NCI-H1105 (cell line): Measurements from ENCODE around the gene ELAPOR1.

Experiments used
- DNase-seq: peaks from one replicate; lab custom pipeline; 2025; lab: John Stamatoyannopoulos, UW

The ELAPOR1 gene, protein sequence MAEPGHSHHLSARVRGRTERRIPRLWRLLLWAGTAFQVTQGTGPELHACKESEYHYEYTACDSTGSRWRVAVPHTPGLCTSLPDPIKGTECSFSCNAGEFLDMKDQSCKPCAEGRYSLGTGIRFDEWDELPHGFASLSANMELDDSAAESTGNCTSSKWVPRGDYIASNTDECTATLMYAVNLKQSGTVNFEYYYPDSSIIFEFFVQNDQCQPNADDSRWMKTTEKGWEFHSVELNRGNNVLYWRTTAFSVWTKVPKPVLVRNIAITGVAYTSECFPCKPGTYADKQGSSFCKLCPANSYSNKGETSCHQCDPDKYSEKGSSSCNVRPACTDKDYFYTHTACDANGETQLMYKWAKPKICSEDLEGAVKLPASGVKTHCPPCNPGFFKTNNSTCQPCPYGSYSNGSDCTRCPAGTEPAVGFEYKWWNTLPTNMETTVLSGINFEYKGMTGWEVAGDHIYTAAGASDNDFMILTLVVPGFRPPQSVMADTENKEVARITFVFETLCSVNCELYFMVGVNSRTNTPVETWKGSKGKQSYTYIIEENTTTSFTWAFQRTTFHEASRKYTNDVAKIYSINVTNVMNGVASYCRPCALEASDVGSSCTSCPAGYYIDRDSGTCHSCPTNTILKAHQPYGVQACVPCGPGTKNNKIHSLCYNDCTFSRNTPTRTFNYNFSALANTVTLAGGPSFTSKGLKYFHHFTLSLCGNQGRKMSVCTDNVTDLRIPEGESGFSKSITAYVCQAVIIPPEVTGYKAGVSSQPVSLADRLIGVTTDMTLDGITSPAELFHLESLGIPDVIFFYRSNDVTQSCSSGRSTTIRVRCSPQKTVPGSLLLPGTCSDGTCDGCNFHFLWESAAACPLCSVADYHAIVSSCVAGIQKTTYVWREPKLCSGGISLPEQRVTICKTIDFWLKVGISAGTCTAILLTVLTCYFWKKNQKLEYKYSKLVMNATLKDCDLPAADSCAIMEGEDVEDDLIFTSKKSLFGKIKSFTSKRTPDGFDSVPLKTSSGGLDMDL

DNA sequence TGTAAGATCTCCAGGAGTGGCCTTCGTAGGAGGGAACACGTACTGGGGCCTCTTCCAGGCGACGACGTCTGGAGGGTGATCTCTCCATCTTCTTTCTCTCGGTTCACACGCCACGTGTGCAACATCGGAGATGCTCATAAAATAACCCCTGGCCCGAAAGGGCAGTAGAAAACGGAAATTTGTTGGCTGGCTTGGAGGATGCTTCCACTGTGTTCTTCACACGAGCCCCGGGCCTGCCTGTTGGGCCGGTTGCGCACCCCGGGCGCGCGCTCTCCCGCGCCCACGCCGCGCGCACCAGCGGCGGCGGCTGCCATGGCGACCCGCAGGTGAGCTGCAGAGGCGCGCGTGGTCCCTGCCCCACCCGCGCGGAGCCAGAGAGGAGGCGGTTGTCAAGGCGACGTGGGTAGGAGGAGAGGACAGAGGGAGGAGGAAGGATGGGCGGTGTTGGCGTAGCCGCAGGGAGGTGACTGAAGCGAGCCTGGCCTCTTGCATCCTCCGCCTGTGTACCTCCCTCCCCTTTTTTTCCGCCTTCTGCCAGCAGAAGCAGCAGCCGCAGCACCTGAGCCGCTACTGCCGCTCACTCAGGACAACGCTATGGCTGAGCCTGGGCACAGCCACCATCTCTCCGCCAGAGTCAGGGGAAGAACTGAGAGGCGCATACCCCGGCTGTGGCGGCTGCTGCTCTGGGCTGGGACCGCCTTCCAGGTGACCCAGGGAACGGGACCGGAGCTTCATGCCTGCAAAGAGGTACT, at the start of gene ELAPOR1:
Gene ELAPOR1 (plus strand): TSS at position 526 of the 752 bp plus-strand sequence. CDS start 69 bp downstream, at position 595.
- peak; percentile 79 for DNase-seq

GRCh38 chr1:109065137-109065536, 48.8 kb upstream of the ELAPOR1 start:
- no peak for DNase-seq

- DNase-seq = no peak
These were observed 46.0 kb upstream of the ELAPOR1 start for GRCh38 chr1:109067883-109068282.

- DNase-seq = no peak
These were observed 44.6 kb upstream of the ELAPOR1 start for GRCh38 chr1:109069294-109069693.

DNA sequence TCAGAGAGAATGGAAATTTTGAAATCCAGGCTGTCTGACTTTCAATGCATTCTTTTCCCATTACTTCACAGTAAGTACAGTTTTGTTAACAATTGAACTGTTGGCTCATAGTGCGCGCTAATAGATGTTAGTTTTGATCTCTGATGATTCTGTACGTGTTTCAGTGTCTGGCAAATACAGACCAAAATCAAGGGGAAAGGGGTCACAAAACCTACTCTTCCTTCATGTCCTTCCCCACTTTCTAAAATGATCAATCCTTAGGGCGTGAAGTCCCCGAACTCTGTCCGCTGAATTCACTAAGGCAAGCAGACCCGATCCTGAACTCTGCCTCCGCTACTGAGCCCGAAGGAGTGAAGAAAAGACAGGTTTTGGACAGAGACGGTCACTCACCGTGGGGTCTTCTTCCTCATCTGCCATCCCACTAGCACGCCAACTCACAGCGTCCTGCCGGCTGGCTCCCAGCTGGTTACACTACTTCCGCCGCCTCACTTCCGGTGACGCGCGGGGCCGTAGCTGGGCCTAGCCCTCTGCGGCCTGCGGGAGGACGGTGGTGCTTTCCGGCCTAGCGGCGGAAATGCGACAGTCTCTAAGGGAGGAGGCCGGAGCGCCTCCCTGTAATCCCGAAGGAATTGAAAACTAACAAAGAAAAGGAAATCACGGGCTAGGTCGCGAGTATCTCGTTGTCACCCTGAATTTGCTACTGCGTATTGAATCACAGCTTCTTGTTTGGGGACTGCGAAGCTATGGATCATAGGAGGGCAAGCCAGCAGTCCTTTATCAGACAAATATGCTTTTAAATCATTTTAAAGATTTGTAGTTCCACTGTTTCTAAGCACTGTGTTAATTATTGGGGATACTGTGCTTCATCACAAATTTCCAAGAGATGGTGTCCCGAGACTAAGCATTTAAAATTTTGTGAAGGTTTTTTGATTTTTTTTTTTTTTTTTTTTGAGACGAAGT, 38.1 kb upstream of the ELAPOR1 start, which contains the start of gene TAF13:
Gene TAF13 (minus strand): TSS at position 473 of the 960 bp plus-strand sequence. CDS start 56 bp downstream, at position 417.
- DNase-seq = peak; percentile 91

- DNase-seq = no peak
These were observed 35.6 kb upstream of the ELAPOR1 start for GRCh38 chr1:109078317-109078716.

DNA sequence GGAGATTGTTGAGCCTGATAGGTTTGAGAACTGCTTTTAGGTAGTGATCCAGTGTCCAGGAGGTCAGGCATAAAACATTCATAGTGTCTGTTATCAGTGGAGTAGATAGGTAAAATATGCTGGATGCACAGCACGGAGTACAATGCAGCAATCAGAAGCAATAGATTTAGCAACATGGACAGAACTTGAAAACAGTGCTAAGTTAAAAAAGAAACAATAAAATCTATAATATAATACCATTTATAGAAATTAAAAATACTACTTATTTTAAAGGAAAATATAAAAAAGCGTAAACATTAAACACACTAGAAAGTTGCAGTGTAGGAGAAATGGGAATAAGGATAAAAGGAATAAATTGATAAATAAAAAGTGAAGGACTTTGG, 34.7 kb upstream of the ELAPOR1 start:
- DNase-seq = no peak

DNA sequence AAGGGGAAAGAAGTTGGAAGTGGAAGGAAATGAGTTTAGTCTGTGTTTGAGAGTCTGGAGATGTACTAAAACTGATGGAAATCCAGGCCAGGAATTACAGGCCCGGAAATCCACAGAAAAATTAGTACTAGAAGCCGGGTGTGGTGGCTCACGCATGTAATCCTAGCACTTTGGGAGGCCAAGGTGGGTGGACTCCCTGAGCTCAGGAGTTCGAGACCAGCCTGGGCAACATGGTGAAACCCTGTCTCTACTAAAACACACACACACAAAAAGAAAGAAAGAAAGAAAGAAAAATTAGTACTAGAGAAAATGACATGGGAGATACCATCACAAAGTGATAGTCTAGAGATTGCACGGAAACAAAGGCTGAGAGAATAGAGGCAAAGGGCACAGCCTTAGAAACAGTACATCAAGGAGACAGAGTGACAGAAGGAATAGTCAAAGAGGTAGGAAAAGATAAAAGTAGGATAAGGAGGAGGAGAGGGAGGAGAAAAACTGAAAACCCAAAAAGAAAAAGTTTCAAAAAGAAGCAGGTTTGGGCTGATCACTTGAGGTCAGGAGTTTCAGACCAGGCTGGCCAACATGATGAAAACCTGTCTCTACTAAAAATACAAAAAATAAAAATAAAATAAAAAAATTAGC, 33.4 kb upstream of the ELAPOR1 start:
- no peak for DNase-seq

DNA sequence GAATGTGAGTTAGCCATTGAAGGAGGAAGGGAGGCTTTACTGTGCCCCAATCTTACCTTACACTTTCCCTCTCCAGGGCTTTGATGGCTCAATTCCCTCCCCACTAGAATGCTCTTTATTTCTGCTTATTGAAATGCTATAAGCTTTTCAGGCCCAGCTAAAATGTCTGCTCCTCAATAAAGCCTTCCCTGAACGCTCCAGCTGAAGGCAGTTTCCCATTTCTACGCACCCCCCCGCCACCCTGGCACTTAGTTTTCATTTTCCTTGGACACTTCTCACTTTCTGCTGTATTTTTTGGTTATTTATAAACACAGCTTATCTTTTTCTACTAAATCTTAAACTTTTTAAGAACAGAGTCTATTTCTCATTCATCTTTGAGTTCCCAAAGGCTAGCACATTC, 30.4 kb upstream of the ELAPOR1 start:
- DNase-seq = no peak

DNA sequence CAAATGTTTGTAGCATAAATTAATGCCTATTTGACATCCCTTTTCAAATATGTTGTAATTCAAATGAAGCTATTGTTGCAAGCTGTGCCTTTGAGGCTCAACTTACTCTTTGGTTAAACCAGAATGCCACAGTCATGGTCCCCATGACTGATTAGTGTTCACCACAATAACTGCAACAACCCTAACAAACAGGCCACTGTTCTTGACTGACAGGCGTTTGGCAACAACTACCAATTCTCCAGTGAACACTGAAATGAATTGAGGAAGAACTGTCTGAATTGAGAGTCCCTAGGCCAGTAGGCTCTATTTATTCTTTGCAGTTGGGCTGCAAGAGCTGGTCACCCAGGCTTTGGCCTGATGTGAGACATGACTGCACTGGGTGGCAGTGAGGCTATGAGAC, 30.0 kb upstream of the ELAPOR1 start:
- no peak for DNase-seq

DNA sequence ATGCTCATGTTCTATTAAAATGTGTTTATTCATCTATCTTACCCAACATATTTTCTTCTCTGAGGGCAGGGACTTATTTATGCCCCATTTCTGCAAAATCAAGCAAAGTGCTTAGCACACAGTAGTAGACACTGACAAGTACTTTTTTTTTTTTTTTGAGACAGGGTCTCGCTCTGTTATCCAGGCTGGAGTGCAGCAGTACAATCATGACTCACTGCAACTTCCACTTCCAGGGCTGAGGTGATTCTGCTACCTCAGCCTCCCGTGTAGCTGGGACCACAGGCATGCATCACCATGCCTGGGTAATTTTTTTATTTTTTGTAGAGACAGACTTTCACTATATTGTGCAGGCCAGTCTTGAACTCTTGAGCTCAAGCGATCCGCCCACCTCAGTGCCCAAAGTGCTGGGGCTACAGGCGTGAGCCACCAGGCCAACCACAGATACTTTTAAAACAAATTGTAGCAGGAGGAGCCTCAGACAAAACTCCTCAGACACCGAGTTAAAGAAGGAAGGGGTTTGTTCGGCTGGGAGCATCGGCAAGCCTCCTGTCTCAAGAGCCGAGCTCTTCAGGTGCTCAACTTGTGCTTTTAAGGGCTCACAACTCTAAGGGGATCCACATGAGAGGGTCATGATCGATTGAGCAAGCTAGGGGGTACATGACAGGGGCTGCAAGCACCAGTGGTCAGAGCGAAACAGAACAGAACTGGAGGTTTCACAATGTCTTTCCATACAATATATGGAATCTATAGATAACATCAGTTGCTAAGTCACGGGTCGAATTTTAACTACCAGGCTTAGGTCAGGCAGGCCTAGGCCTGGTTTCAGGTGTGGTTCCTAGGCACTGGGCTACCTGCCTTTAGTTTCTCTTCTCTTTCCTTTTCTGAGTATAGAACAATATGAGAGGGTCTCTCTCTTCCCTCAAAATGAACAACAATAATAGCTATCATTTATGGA, 29.1 kb upstream of the ELAPOR1 start:
- no peak for DNase-seq

DNA sequence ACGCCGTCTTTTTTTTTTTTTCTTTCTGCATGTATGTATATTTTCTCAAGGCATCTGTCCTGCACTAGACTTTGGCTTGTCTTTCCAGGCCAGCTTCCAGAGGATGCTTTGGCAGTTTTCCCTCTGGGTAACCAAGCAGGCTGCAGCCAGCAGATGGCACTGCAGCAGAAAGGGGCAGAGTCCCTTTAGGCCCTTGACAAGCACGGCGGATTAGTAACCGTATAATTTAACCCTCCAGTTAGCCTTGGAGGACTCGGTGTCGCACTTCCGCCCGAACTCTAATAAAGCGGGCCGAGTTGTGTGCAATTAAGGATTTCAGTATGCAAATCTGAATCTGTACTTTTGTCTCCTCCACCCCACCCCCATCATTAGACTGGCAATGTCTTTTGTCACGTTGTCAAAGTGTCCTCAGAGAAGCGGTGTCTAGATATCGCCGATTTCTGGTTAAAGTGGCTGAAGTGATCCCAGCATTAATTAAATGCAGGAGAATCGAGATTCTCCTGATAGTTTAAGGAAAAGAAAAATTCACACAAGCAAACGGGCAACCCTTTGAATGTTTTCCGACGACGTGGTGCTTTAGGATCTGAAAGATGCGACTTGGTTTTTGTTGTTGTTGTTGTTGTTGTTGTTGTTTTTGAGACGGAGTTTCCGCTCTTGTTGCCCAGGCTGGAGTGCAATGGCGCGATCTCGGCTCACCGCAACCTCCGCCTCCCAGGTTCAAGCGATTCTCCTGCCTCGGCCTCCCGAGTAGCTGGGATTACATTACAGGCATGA, 24.5 kb upstream of the ELAPOR1 start:
- peak; percentile 90 for DNase-seq

DNA sequence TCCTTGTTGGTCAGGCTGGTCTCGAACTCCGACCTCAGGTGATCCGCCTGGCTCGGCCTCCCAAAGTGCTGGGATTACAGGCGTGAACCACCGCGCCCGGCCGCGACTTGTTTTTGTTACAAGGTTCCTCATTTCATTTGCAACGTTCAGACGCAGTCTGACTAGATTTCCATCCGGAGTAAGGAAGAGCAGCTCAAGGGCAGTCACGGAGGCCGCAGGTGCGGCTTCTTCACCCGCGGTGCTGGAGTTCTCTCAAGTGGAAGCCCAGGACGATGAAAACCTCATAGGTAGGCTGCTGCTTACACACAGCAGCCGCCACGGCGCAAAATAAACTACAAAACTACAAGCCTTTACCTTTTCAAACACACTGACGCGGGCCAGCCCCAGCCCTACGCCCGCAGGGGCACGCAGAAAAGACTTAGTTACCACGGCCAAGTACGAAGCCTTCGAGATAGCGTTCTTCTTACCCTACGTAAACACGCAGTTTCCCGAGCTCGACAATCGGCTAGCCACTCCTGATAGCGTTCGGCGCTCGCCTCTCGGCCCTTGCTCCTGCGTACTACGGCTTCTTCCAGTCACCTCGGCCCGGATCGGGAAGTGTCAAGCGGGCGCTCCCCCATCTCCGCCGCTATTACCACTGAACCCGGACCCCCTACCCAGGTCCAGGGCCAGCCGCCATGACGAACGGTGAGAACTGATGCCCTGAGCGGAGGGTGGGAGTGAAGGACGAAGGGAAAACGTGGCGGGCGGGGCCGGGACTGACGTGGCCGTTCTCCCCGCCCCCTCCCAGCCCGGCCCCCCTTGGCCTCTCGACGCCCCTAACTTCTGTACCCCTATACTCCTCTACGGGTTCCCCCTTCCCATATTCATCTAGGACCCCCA, 23.5 kb upstream of the ELAPOR1 start, which contains the start of gene TMEM167B:
Gene TMEM167B (plus strand): TSS at position 569 of the 882 bp plus-strand sequence. CDS start 109 bp downstream, at position 678.
- peak; percentile 90 for DNase-seq

DNA sequence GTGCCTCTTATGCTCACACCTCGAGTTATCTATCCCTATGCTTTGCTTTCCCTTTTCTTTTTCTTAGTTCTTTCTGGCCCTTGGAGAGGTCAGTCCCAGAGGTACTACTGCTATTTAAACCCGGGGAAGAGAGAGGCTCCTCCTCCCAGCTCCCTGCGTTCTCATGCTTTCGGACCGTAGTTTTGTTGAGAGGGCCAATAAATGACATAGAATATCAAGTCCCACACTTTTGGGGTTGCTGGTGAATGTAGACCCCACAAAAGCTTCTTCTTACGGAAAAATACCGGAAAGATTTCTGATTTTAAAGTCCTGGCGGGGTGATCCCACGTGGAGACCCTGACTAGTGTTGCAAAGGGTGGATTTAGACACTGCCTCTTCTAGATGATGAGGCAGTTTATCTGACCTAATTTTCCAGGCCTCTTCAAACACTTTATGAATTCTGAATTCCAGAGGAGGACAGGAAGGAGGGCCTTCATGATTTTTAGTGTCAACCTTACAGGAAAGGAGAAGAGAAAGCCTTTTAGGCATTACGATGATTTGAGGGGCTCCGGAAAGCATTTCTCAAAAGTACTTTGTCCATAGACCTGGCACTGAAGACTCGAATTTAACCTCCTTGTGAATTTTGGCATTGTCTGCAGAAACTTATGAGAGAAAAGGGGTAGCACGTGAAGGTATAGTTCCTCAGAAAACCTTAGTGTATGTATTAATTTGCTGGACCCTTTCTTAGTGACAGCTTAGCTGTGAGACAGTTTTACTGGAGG, 22.7 kb upstream of the ELAPOR1 start:
- no peak for DNase-seq

DNA sequence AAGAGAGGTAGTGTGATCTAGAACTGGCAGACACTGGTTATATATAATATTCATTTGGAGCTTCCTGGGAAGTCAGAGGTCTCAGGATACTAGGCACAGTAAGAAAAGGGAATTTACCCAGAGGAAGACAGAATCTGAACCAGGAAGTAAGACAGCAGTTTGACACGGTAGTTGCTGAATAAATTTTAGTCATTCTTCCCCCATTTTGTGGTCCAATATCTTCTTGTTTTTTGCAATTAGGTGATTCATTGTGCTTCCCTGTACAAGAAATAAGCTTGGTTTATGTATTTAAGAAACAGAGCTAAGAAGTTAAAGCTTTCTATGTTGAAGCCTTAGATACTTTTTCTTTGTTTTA, 22.1 kb upstream of the ELAPOR1 start:
- no peak for DNase-seq

- DNase-seq = no peak
These were observed 19.5 kb upstream of the ELAPOR1 start for GRCh38 chr1:109094377-109094803.
